ENCODE results near the gene LIPC.

Gene LIPC

DNA sequence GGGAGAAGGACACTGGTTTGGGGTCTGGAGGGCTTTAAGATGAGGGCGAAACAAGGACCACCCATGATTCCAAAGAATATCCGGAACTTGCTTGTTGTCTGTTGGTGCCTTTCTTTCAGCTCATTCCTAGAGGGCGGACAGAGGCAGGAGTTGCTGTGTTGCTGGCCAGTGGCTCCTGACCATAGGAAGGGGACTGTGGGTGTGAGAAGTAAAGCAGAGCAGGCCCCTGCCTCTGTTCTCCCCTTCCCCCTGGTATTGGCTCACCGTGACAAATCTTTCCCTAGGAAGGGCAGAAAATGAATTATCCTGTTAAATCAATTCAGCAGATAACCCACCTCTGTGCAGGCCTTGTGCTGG lies 89.1 kb downstream of the LIPC start:
- TF ChIP-seq CTCF (IDR thresholded peaks at IDR 0.05; ENCODE audit: borderline replicate concordance, insufficient read depth, low read depth, low read length), result no peak
- H3K4me3 ChIP-seq (ENCODE audit: low read depth, low read length), result no peak overlapping the region

DNA sequence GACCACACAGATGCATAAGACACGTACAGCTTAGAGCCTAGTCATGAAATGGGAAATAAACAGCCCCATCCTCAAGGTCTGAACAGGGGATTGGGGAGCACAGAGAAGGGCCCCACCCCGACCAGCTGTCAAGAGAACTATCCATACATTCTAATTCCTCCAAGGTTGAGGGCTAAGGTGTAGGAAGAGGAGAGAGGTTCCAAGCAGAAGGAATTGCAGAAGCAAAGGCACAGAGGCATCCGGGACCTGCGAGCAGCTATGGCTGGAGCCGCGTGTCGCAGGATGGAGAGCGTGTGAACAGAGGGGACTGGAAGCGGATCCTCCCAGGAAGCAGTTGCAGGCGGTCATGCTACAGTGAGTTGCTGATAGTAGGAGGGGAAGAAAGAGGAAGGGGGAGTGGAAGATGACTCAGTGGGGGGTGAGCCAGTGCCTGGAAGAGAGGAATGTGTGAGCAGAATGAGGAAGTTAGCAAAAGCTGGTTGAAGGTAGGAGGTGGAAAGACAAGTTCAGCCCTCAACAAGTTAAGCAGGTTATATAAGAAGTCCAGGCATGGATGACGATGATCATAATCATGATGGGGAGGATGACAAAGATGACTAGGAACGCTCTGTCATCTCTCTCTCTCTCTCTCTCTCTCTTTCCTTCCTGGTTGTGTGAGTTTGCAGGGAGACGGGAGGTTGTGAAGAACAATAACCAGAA lies 89.7 kb downstream of the LIPC start:
- TF ChIP-seq CTCF (IDR thresholded peaks at IDR 0.05; ENCODE audit: borderline replicate concordance, insufficient read depth, low read depth, low read length), result no peak

DNA sequence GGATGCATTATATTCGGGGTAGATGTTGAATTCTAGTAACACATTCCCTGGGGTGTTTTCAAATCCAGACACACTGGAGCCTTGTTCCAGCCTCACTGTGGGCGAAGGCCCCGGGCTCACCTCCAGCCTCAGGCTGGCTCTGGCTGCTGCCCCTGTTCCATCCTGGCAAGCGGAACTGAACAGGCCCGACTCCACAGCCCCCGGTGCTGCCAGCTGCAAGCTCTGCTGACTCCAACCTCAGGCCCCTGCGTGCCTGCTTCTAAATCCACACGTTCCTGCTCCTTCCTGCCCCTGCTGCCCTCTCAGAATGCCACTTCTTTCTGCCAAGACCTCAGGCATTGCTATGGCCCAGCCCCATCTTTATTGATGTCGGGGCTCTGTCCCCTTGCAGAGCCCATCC lies 90.6 kb downstream of the LIPC start:
- no peak overlapping the region for H3K4me3 ChIP-seq (ENCODE audit: low read depth, low read length)
- TF ChIP-seq CTCF (IDR thresholded peaks at IDR 0.05; ENCODE audit: borderline replicate concordance, insufficient read depth, low read depth, low read length), result no peak

More for the DNA sequence above, 89.7 kb downstream of the LIPC start:
- H3K4me3 ChIP-seq (ENCODE audit: low read depth, low read length), result no peak overlapping the region

DNA sequence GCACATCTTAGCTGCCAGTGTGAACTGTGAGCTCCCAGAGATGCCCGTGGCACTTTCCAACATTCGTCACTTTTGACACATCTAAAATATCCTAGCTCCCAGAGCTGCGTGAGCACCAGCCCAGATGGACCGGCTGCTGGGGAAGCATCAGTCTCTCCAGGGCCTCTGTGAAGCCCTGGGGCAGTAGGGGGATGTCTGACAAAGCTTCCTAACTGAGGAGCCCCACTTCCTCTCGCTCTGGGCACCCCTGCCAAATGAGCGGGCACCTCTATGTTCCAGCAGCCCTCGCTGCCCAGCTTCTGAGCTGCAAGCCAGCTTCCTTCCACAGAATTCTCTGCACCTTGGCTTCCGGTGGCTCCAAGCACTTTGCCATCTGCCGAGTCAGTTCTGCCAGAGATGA lies 91.1 kb downstream of the LIPC start:
- H3K4me3 ChIP-seq (ENCODE audit: low read depth, low read length), result no peak overlapping the region
- no peak for TF ChIP-seq CTCF (IDR thresholded peaks at IDR 0.05; ENCODE audit: borderline replicate concordance, insufficient read depth, low read depth, low read length)

DNA sequence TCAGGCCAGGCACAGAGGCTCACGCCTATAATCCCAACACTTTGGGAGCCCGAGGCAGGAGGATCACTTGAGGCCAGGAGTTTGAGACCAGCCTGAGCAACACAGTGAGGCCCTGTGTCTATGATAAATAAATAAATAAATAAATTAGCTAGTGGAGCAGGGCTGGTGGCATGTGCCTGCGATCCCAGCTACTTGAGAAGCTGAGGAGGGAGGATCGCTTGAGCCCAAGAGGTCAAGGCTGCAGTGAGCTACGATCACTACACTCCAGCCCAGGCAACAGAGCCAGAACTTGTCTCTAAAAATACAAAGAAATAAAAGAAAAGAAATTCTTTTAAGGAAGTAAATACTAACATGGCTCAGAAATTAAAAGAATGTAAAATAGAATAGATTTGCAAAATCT lies 91.8 kb downstream of the LIPC start:
- no peak overlapping the region for H3K4me3 ChIP-seq (ENCODE audit: low read depth, low read length)
- no peak for TF ChIP-seq CTCF (IDR thresholded peaks at IDR 0.05; ENCODE audit: borderline replicate concordance, insufficient read depth, low read depth, low read length)

DNA sequence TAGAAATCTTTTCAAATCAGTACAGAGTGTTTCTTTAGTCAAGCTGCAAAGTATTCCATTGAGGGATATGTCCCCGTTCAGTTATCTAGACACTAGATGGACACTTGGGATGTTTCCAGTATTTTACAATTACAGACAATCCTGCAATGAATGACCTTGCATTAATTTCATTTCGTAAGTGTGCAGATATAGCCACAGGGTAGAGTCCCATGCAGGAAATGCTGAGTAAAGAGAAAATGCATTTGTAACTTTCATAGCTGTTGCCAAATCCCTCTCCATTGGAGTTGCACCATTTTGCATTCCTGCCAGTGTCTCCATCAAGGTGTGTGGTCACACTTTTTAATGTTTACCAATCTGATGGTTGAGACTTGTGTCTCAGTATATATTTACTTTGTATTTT lies 92.5 kb downstream of the LIPC start:
- no peak for TF ChIP-seq CTCF (IDR thresholded peaks at IDR 0.05; ENCODE audit: borderline replicate concordance, insufficient read depth, low read depth, low read length)
- no peak overlapping the region for H3K4me3 ChIP-seq (ENCODE audit: low read depth, low read length)

- H3K4me3 ChIP-seq (ENCODE audit: low read depth, low read length), result no peak overlapping the region
- TF ChIP-seq CTCF (IDR thresholded peaks at IDR 0.05; ENCODE audit: borderline replicate concordance, insufficient read depth, low read depth, low read length), result no peak
These were observed 94.2 kb downstream of the LIPC start for GRCh38 chr15:58525991-58526421.
